Neural progenitor cell (in vitro differentiated cells): ENCODE results near the gene UBE2K. TPM values are rescaled to one million over a fixed set of nuclear protein-coding genes. Genes with fewer than 3 reads are reported as not detected.
A peak's percentile ranks its signal among the peaks of the same experiment; 100 is the strongest.

ENCODE experiments used
- DNase-seq: peaks from one replicate; pipeline ENCODE4 v3.0.0-alpha.2; 2016; ENCODE audit warnings: low spot score
- H2AFZ ChIP-seq: fragments of 200-600 bp; sonication (generic); replicated peaks from 2 replicates; pipeline ENCODE4 v1.6.1; 2016; ENCODE audit warnings: antibody characterized with exemption
- H3F3A ChIP-seq: fragments of 200-600 bp; sonication (generic); 2 replicates; pipeline ENCODE4 v1.6.1; 2016; ENCODE audit warnings: antibody characterized with exemption, low read depth
- H3K27ac ChIP-seq: fragments of 200-600 bp; sonication (generic); 2 replicates; pipeline ENCODE4 v1.5.1; 2016; ENCODE audit warnings: mild to moderate bottlenecking
- H3K27me3 ChIP-seq: fragments of 200-600 bp; sonication (generic); 2 replicates; pipeline ENCODE4 v1.6.1; 2016; ENCODE audit warnings: mild to moderate bottlenecking, moderate library complexity
- H3K36me3 ChIP-seq: fragments of 200-600 bp; sonication (generic); 2 replicates; pipeline ENCODE4 v1.5.1; 2016
- H3K4me1 ChIP-seq: fragments of 200-600 bp; sonication (generic); 2 replicates; pipeline ENCODE4 v1.6.1; 2016; ENCODE audit warnings: mixed run types
- H3K4me2 ChIP-seq: fragments of 200-600 bp; sonication (generic); 2 replicates; pipeline ENCODE4 v1.6.1; 2016
- H3K4me3 ChIP-seq: fragments of 200-600 bp; sonication (generic); 2 replicates; pipeline ENCODE4 v1.5.1; 2016
- H3K79me2 ChIP-seq: fragments of 200-600 bp; sonication (generic); 2 replicates; pipeline ENCODE4 v1.6.1; 2016; ENCODE audit warnings: low read depth
- H3K9ac ChIP-seq: fragments of 200-600 bp; sonication (generic); 2 replicates; pipeline ENCODE4 v1.6.1; 2016
- H3K9me3 ChIP-seq: fragments of 200-600 bp; sonication (generic); 2 replicates; pipeline ENCODE4 v1.5.1; 2016; ENCODE audit warnings: low read depth
- H4K20me1 ChIP-seq: fragments of 200-600 bp; sonication (generic); 2 replicates; pipeline ENCODE4 v1.6.1; 2016; ENCODE audit warnings: low read depth
- H3K27ac Mint-ChIP-seq: 3 replicates; pipeline ENCODE4 v1.8.0; 2021; ENCODE audit warnings: mixed read lengths
- H3K27me3 Mint-ChIP-seq: 2 replicates; pipeline ENCODE4 v1.8.0; 2022; ENCODE audit warnings: low read depth, mild to moderate bottlenecking, inconsistent platforms, moderate library complexity, mixed read lengths; ENCODE audit not compliant: insufficient read depth
- H3K36me3 Mint-ChIP-seq: 3 replicates; pipeline ENCODE4 v1.8.0; 2021; ENCODE audit warnings: mixed read lengths
- H3K4me1 Mint-ChIP-seq: 3 replicates; pipeline ENCODE4 v1.8.0; 2021; ENCODE audit warnings: mixed read lengths
- H3K4me3 Mint-ChIP-seq: 3 replicates; pipeline ENCODE4 v1.8.0; 2021; ENCODE audit warnings: mild to moderate bottlenecking, moderate library complexity, mixed read lengths
- H3K9me3 Mint-ChIP-seq: 3 replicates; pipeline ENCODE4 v1.8.0; 2020; ENCODE audit warnings: mixed read lengths
- EZH2 ChIP-seq: fragments of 200-600 bp; sonication (generic); IDR thresholded peaks from 2 replicates; pipeline ENCODE4 v1.6.1; 2017; ENCODE audit warnings: antibody characterized with exemption, mild to moderate bottlenecking, moderate library complexity
- EZH2phosphoT487 ChIP-seq: fragments of 200-600 bp; sonication (generic); IDR thresholded peaks from 2 replicates; pipeline ENCODE4 v1.6.1; 2017; ENCODE audit warnings: antibody characterized with exemption
- total RNA-seq: library from RNA; depleted of rRNA; stranded (reverse); fragments of >200 nt; gene quantifications from 2 replicates; pipeline ENCODE4 v1.2.3, GENCODE V29; 2015; ENCODE audit warnings: low replicate concordance
- TF ChIP-seq, protein P1 (sequence below): fragments of 200-600 bp; sonication (generic); IDR thresholded peaks from 2 replicates; pipeline ENCODE4 v1.5.1; 2017; ENCODE audit warnings: antibody characterized with exemption, mild to moderate bottlenecking

UBE2K gene
- total RNA-seq, 1 donor from 2014 or later: 61.8 TPM

- H2AFZ ChIP-seq: no peak overlapping the region
- Mint-ChIP-seq H3K27ac (no peak overlapping the region), H3K9me3 (no peaks in the 10 kb centered on the region), H3K27me3 (peaks cover 2% of the 10 kb centered on the region), H3K4me1 (peaks cover 3% of the 10 kb centered on the region), H3K4me3 (no peak overlapping the region), H3K36me3 (peaks cover 22% of the 10 kb centered on the region)
- no peak overlapping the region for H3K9ac ChIP-seq
- peaks cover 29% of the 10 kb centered on the region for H3F3A ChIP-seq
- peaks cover 100% of the 10 kb centered on the region for H3K79me2 ChIP-seq
- no peak overlapping the region for H3K27ac ChIP-seq
- H3K27me3 ChIP-seq: no peaks in the 10 kb centered on the region
- H3K36me3 ChIP-seq: no peaks in the 10 kb centered on the region
- no peak for DNase-seq
- no peaks in the 10 kb centered on the region for H3K9me3 ChIP-seq
- TF ChIP-seq, protein P1, sequence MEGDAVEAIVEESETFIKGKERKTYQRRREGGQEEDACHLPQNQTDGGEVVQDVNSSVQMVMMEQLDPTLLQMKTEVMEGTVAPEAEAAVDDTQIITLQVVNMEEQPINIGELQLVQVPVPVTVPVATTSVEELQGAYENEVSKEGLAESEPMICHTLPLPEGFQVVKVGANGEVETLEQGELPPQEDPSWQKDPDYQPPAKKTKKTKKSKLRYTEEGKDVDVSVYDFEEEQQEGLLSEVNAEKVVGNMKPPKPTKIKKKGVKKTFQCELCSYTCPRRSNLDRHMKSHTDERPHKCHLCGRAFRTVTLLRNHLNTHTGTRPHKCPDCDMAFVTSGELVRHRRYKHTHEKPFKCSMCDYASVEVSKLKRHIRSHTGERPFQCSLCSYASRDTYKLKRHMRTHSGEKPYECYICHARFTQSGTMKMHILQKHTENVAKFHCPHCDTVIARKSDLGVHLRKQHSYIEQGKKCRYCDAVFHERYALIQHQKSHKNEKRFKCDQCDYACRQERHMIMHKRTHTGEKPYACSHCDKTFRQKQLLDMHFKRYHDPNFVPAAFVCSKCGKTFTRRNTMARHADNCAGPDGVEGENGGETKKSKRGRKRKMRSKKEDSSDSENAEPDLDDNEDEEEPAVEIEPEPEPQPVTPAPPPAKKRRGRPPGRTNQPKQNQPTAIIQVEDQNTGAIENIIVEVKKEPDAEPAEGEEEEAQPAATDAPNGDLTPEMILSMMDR: no peak
- TF ChIP-seq EZH2phosphoT487 (no peak), EZH2 (no peak)
- no peaks in the 10 kb centered on the region for H3K4me1 ChIP-seq
- H3K4me3 ChIP-seq: no peak overlapping the region
- no peak overlapping the region for H3K4me2 ChIP-seq
- H4K20me1 ChIP-seq: peaks cover 74% of the 10 kb centered on the region
Measured at GRCh38 chr4:39710098-39710896, 12.4 kb downstream of the UBE2K start.

- Histone ChIP-seq H3K4me2 (no peak overlapping the region), H4K20me1 (peaks cover 56% of the 10 kb centered on the region)
- no peak for DNase-seq
Measured at GRCh38 chr4:39712819-39713607, 15.1 kb downstream of the UBE2K start.

DNA sequence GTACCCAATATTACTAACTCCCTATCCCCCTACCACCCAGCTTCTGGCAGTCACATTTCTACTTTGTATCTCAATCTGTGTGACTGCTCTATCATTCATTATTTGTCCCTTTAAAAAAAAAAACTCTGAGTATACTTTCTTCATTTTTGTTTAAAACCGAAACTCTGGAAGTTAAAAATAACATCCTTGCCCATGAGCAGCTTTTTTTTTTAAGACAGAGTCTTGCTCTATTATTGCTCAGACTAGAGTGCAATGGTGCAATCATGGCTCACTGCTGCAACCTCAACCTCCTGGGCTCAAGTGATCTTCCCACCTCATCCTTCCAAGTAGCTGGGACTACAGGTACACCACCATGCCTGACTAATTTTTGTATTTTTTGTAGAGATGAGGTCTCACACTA lies 15.8 kb downstream of the UBE2K start:
- H3K4me3 ChIP-seq: no peak overlapping the region
- Mint-ChIP-seq H3K27ac (no peak overlapping the region), H3K27me3 (no peaks in the 10 kb centered on the region), H3K36me3 (peaks cover 33% of the 10 kb centered on the region), H3K4me3 (no peak overlapping the region), H3K4me1 (peaks cover 4% of the 10 kb centered on the region), H3K9me3 (peaks cover 8% of the 10 kb centered on the region)
- H3K27me3 ChIP-seq: no peaks in the 10 kb centered on the region
- H3K4me1 ChIP-seq: no peaks in the 10 kb centered on the region
- no peaks in the 10 kb centered on the region for H3K9me3 ChIP-seq
- no peak for DNase-seq
- peaks cover 100% of the 10 kb centered on the region for H3K79me2 ChIP-seq
- H3K27ac ChIP-seq: peak overlapping the region; percentile 29
- no peak overlapping the region for H3K9ac ChIP-seq
- no peak overlapping the region for H3K4me2 ChIP-seq
- TF ChIP-seq EZH2 (no peak), EZH2phosphoT487 (no peak)
- TF ChIP-seq, protein P1: no peak
- H4K20me1 ChIP-seq: peaks cover 51% of the 10 kb centered on the region
- H3K36me3 ChIP-seq: no peaks in the 10 kb centered on the region
- H3F3A ChIP-seq: peaks cover 6% of the 10 kb centered on the region
- no peak overlapping the region for H2AFZ ChIP-seq

More at GRCh38 chr4:39712819-39713607, 15.1 kb downstream of the UBE2K start:
- no peak overlapping the region for H3K4me3 Mint-ChIP-seq
- peaks cover 11% of the 10 kb centered on the region for H3F3A ChIP-seq
- peaks cover 4% of the 10 kb centered on the region for H3K4me1 Mint-ChIP-seq
- TF ChIP-seq EZH2phosphoT487 (no peak), EZH2 (no peak)
- TF ChIP-seq, protein P1: no peak
- no peaks in the 10 kb centered on the region for H3K4me1 ChIP-seq
- peaks cover 100% of the 10 kb centered on the region for H3K79me2 ChIP-seq
- H3K36me3 Mint-ChIP-seq: peaks cover 33% of the 10 kb centered on the region
- peaks cover 8% of the 10 kb centered on the region for H3K9me3 Mint-ChIP-seq
- H3K27ac ChIP-seq: no peak overlapping the region
- H3K9me3 ChIP-seq: no peaks in the 10 kb centered on the region
- H3K27me3 Mint-ChIP-seq: no peaks in the 10 kb centered on the region
- no peak overlapping the region for H3K4me3 ChIP-seq
- no peak overlapping the region for H3K27ac Mint-ChIP-seq
- H3K27me3 ChIP-seq: no peaks in the 10 kb centered on the region
- no peak overlapping the region for H3K9ac ChIP-seq
- no peaks in the 10 kb centered on the region for H3K36me3 ChIP-seq
- H2AFZ ChIP-seq: no peak overlapping the region
